M059J (cell line): Measurements from ENCODE around the gene SCAMP5. TPM values are rescaled to one million over a fixed set of nuclear protein-coding genes. Genes with fewer than 3 reads are reported as not detected.
A peak's percentile ranks its signal among the peaks of the same experiment; 100 is the strongest.

ENCODE experiments used
- DNase-seq: peaks from one replicate; pipeline ENCODE4 v3.0.0-alpha.2; 2012; ENCODE audit warnings: low read depth
- total RNA-seq: library from RNA; depleted of rRNA; stranded (reverse); fragments of >200 nt; shearing (Covaris generic); gene quantifications from 2 replicates; pipeline ENCODE4 v1.2.3, GENCODE V29; 2014

Gene SCAMP5
- total RNA-seq, 1 experiment from 2014 or later, result 3.4 TPM

DNA sequence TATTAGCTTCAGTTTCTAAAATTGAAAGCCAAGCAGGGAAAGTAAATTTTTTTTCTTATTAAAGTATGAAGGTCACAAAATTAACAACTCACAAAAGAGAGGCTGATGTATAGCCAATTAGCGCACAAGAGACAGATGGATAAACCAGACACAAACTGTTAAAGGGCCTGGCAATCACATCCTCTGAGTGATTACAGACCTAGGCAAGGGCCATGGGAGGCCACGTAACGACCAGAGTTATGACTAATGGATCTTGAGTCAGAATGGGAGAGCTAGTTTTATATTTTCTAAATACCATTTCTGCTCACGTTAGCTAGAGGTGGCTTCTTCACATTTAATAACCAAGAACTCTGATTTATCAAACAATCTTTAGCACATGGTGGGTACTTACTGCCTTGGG, 17.8 kb upstream of the SCAMP5 start:
- no peak for DNase-seq

DNA sequence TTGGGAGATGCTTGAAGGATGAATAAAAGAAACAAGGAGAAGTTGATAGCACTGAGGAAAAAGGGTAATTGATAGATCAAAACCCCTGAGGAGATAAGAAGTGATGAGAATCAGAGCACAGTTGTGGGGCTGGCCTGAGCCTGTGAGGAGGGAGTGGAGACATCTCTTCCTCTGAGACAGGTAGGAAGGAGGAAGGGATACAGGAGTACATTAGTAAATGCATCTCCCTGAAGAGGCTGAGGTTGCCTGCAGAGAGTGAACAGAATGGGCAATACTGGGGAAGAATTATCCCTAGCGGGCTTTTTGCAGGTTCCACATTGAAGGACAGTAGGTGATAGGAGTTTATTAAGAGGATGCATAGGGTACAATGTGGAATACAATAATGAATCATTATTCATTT, 17.3 kb upstream of the SCAMP5 start:
- DNase-seq, result no peak

DNA sequence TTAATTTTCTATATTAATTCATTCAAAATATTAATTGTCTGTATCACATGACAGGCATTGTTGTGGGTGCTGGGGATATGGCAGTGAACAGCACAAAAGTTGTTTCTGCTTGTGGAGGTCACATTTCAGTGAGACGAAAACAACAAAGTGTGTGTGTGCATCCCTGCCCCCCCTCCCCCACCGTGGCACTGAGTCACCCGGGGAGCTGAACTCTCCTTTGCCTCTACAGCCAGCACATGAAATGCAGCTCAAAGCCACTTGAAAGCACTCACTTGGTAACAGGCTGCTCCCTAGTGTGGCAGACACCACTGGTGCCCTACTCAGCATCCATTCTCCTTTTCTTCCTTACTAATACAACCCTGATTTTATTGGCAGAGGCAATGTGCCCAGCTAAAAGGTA, 16.9 kb upstream of the SCAMP5 start:
- DNase-seq, result peak; percentile 60

DNA sequence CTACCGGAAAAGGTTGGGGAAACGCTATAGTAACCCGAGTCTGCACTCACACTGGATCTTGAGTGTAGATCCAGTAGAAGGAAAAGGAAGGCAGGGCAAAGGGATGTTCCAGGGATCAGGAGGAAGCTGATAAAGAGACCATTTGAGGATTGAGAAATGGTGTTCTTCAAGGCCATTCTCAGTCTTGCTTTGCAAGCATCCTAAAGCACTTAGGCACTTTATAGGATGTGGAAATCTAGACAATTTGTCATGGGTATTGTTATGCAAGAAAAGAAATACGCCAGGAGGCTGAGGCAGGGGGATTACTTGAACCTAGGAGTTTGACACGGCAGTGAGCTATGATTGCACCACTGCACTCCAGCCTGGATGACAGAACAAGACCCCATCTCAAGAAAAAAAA, 13.2 kb upstream of the SCAMP5 start:
- no peak for DNase-seq

DNA sequence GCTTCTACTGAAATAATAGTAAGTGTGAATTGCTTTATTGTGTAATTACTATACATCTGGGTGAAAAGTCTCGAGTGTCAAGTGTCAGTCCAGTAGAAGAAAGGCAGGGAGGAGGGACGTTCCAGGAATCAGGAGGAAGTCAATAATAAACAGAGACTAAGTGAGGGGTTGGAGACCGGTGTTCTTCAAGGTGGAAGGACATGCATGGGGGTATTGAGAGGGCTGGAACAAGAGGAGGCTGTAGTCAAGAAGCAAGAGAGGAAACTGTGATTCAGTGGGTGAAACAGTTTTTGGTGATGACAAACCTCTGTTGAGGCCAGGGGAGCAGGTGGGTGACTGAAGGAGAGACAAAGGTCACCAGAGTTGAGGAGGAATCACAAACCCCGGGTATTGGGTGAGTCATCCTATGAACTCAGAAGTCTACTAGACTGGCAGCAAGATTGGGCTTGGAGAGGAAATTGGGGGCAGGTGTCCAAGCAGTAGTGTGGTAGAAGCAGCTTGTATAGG, 11.6 kb upstream of the SCAMP5 start:
- DNase-seq, result peak; percentile 71

GRCh38 chr15:74988007-74988800, 7.2 kb upstream of the SCAMP5 start:
- peak; percentile 67 for DNase-seq

GRCh38 chr15:74989527-74989926, 5.8 kb upstream of the SCAMP5 start:
- no peak for DNase-seq

- DNase-seq, result no peak
Observed at GRCh38 chr15:74992619-74993018, 2.7 kb upstream of the SCAMP5 start.

DNA sequence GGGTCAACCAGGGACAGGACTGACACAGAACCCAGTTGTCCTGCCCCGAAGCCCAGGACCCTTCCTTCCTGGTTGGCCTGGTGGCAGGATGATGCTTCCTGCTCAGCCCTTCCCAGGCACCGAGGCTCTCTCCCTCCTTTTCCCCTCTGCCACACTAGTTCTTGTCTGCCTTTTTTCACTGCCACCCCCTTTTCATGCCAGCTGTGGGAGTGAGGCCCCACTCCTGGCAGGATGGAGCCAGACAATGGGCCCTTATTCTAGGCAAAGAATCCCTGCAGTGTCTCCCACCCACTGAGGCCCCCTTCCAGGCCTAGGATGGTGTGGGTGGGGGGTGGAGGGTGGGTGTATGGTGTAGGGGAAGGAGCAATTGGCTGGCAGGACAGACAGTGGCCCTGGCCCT, 1.1 kb upstream of the SCAMP5 start:
- no peak for DNase-seq

GRCh38 chr15:74994685-74995084, 678 bp upstream of the SCAMP5 start:
- DNase-seq, result no peak

GRCh38 chr15:74995779-74996765, 709 bp downstream of the SCAMP5 start:
- no peak for DNase-seq

DNA sequence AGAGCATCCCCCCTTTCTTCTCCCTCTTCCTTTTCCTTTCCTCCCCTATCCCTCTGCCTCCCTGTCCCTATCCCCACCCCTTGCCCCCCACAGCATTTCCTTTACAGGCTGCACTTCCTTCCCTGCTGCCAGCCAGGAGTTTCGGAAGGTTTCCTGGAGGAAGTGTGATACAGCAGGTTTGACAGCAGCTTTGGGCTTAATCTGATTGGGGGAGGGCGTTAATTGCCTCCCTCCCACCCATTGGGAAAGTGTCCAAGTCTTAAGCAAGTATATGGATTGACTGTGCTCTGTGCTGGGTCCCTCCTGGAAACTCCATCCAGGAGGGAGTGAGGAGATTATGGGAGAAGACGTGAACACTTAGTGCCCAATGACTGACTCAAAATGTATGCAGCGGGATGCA, 1.8 kb downstream of the SCAMP5 start:
- DNase-seq, result no peak

DNA sequence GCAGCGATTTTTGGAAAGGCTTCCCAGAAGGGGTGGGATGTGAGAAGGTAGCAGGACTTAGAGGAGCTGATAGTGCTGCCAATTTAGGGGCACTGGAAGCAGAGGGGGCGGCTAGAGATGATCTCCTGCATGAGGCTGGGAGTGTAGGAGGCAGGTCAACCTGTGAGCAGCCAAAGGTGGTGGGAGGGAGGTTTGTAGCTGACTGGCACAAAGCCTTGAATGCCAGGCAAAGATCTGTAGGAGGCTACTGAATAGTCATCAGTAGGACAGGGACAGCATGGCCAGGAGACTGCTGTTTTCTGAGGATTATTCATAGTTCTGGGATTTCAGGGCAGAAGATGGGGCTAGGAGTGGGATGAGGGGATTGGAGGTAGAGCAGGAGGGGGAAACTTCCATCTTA, 2.2 kb downstream of the SCAMP5 start:
- DNase-seq, result no peak

GRCh38 chr15:75001310-75001709, 5.9 kb downstream of the SCAMP5 start:
- no peak for DNase-seq

DNA sequence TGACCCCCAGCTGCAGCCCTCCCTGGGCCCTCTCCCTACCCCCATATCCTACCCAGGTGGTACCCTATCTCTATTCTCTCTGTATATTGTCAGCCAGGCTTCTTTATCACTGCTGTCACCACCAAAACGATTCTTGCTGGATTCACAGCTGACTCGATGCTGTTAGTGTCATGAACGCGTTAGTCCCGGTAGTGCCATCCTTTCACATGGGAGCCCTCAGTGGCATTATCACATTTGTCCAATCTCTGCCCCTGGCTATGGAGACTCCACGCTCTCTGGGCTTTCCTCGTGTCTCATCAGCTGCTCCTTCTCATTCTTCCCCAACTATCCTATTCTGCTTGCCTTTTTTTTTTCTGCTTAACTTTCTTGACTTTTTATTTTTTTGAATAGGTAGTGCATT, 7.0 kb downstream of the SCAMP5 start:
- no peak for DNase-seq

GRCh38 chr15:75007216-75007615, 11.9 kb downstream of the SCAMP5 start:
- no peak for DNase-seq

- DNase-seq, result no peak
Observed at GRCh38 chr15:75008221-75008625, 12.9 kb downstream of the SCAMP5 start.

- DNase-seq, result no peak
Observed at GRCh38 chr15:75008629-75009326, 13.4 kb downstream of the SCAMP5 start.

- no peak for DNase-seq
Observed at GRCh38 chr15:75016431-75016830, 21.1 kb downstream of the SCAMP5 start.

DNA sequence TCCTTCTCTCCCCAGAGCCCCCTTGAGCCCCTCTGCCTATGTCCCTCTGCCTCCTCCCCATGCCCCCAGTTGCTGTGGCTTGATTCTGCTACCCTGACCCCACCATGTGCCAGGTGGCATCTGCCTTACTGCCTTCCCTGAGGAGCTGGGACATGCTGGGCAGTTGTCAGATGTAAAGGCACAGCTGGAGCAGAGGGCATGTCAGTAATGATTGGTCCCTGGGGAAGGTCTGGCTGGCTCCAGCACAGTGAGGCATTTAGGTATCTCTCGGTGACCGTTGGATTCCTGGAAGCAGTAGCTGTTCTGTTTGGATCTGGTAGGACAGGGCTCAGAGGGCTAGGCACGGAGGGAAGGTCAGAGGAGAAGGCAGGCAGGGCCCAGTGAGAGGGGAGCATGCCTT, 24.6 kb downstream of the SCAMP5 start:
- no peak for DNase-seq

DNA sequence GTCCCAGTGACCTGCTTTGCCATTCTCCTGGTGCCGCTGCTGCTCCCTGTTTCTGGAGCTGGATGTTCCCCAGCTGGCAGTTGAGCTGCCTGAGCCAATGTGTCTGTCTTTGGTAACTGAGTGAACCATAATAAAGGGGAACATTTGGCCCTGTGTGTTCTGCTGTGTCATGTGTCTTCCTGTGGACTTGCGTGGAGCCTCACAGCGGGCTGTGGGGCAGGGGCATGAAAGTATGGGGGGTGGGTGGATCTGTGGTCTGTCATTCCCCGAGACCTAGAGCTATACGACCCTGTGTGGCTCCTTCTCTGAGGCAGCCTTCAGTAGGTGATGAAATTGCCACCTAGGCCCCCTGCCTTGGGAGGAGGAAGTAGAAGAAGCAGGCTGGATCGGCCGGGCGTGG, 26.0 kb downstream of the SCAMP5 start:
- no peak for DNase-seq

GRCh38 chr15:75022783-75023180, 27.4 kb downstream of the SCAMP5 start:
- DNase-seq, result no peak
